DMS79 treated with DMSO at 0.1 percent for 48 hours (cell line): ENCODE measurements around the gene ARHGAP21.
"Not testable (repeated sequence)": the region's sequence is repeated elsewhere in the genome, so short reads cannot be mapped to it uniquely, and the experiment has no call there.

ENCODE experiments used
- DNase-seq: peaks from one replicate; lab custom pipeline; 2025; lab: John Stamatoyannopoulos, UW

The ARHGAP21 gene

GRCh38 chr10:24625778-24626177 is 97.9 kb downstream of the ARHGAP21 start:
- no peak for DNase-seq

- DNase-seq: no peak
Measured at GRCh38 chr10:24623383-24623782, 100.3 kb downstream of the ARHGAP21 start.

DNA sequence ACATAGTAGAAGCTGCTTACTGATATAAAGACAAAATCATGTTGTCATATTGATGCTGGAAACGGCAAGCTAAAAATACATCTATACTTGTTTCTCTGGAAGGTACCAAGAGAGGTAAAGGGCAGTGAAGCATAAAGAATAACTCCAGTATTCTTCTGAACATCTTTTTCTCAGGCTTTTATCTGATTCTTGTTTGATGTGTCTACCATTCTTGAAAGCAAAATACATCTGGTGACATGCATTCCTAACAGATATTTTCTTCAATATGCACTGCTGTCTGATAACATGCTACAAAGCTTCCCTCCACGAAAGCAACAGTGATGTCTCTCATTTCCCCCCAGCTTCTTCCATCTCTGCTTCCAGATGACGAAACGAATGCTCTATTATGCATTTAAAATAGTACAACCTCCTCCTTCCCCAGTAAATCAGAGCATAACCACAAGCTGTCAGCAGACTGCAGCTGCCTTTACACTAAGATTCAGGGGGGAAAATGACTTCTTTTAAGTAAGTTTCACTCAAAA is 100.8 kb downstream of the ARHGAP21 start:
- no peak for DNase-seq

- not testable (repeated sequence) for DNase-seq
Measured at GRCh38 chr10:24621035-24621795, 102.5 kb downstream of the ARHGAP21 start.

GRCh38 chr10:24619994-24620310 is 103.7 kb downstream of the ARHGAP21 start:
- not testable (repeated sequence) for DNase-seq

DNA sequence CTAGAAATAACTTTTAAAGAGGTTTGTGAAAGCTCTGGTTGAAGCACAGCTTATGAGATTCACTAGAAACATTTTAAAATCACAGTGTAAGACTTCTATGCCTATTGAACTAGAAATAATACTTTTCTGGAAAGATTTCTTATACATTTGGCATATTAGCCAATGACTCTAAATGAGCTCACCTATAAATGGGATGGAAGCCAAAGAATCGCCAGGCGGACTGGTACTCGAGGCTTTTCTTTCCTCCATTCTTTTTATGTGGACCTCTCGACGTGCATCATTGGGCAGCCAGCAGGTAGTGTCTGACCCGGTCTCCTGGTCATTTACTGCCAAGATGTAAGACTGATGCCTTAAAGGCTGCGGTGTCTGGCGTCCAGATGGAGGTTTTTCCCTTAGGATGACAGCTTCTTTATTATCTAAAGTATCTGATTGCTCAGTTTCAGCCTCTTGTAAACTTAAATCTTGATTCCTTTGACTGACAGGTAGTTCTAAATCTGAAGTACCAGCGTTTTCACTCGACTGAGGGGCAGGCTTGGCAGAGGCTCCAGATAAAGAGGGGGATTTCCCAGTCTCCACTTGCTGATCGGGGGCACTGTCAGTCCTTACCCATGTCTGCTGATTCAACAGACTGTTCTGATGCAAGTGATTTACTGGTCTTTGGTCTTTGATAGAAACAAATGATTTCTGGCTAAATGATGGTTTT is 104.2 kb downstream of the ARHGAP21 start:
- DNase-seq: peak; percentile 13

GRCh38 chr10:24618401-24618800 is 105.3 kb downstream of the ARHGAP21 start:
- no peak for DNase-seq

GRCh38 chr10:24617771-24618396 is 105.8 kb downstream of the ARHGAP21 start:
- DNase-seq: no peak

- DNase-seq: no peak
Measured at GRCh38 chr10:24616536-24616935, 107.2 kb downstream of the ARHGAP21 start.

DNA sequence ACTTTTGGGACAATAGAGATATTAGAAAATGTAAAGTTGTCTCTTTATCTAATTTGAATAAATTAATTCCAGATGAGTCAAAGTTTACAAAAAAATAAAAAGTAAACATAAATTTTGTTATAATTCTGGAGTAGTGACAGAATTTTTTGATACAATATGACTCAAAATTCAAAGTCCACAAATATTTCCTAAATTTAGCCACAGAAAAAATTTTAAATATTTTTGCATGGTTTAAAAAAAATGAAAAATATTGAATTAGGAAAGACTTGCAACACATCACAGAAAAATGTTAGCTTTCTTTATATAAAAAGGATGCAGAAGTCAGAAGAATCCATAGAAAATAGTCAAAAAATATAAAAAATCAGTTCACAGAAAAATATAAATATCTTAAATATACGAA is 117.7 kb downstream of the ARHGAP21 start:
- DNase-seq: no peak

GRCh38 chr10:24605141-24605540 is 118.5 kb downstream of the ARHGAP21 start:
- DNase-seq: no peak

GRCh38 chr10:24603333-24603732 is 120.4 kb downstream of the ARHGAP21 start:
- DNase-seq: no peak

- no peak for DNase-seq
Measured at GRCh38 chr10:24597961-24598360, 125.7 kb downstream of the ARHGAP21 start.

GRCh38 chr10:24597426-24597825 is 126.3 kb downstream of the ARHGAP21 start:
- no peak for DNase-seq

GRCh38 chr10:24596217-24596930 is 127.3 kb downstream of the ARHGAP21 start:
- no peak for DNase-seq

DNA sequence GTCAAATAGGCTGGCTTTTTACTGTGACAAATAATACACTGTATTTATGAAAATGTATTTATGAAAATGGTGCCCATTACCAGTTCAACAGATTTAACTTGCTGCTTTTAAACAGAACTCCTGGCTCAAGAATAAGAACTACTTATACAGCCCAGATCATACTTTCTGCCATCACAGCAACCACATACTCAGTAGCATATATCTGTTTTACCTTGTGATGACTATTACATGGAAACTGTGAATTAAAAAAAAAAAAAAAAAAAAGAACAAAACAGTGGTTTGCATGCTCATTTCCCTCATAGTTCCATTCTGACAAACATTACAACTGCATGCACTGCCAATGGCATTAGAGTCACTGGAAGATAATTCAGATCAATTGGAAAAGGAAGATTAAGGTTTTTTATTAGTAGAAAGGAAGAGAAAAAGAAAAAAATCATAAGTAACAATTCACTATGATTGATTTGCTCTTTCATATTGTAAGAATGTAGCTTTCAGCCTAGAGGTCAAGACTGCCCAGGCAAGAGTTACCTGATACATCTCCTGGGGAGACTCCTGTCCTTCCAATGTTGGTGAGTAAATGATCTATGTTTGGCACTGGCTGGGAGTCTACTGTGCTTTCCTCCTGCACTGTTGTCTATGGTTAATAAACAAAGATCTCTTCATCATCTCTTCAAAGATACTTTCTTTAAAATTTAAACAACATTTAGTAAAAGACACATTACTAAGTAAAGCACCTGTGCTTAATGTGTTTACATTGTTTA is 132.8 kb downstream of the ARHGAP21 start:
- no peak for DNase-seq

- DNase-seq: no peak
Measured at GRCh38 chr10:24589265-24589664, 134.4 kb downstream of the ARHGAP21 start.

DNA sequence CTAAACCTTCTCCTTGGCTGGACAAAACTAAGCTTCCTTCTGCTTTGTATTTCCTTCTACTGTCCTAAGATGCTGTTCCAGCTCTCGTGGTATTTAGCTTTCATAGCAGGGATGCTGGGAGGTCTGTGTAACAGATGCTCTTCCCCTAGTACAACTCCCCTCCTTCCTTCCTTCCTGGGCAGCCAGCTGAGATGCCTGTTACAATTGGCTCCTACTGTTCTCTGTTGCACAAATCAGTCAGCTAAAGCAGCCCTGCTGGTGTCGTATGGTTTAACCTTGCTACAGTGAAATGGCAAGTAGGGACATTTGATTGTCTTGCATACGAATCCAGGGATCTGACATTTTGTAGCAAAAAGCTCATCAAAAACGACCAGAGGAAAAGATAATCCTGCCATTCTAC is 143.8 kb downstream of the ARHGAP21 start:
- no peak for DNase-seq

DNA sequence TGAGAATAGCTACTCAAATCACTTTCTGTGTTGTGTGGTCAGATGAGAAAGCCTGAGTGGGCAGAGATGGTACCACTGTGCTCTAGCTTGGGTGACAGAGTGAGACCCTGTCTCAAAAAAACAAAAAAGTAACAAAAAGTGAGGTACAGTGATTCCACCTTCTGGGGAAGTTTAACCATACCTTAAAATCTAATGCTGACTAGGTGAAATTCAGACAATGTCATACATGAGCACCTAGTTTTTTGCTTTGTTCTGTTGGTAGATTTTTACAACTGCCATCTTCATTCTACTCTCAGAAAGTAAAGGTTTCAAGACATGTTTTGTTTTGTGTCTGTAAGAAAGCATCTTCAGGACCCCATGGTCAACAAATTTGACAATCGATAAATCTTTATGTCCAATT is 144.2 kb downstream of the ARHGAP21 start:
- DNase-seq: no peak

GRCh38 chr10:24575481-24576002 is 148.1 kb downstream of the ARHGAP21 start:
- no peak for DNase-seq

DNA sequence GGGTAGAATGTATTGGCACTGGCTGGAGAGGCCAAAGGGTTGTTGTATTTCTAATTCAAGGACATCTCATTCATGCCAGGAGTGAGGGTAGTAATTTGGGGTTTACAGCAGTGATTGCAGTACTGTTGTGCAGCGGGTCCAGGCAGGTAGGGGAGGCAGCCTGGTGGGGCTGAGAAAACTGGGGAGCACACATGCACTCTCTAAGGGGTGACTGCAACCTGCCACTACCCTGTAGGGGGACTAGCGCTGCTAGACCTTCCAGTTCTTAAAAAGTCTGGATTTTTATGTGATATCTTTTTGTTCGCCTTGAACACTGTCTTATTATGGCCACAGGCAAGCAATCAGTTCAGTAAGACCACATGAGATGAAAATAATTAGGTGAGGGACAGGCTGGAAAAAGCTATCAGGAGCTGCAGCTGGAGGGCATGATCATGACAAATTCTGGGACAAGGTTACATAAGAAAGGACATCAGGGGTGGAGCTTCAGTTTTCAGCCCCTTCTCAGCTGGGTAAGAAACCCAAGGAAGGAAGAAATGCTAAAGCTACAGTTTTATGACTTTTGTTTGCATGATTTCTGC is 149.0 kb downstream of the ARHGAP21 start:
- no peak for DNase-seq
